HG02884 (cell line): ENCODE results near the gene TOMM7.
"Not testable (repeated sequence)": the region's sequence is repeated elsewhere in the genome, so short reads cannot be mapped to it uniquely, and the experiment has no call there.

Experiments used
- ATAC-seq: cut with Tn5 transposase; IDR thresholded peaks from one replicate; pipeline ENCODE4 v1.9.1; 2021; ENCODE audit warnings: mild to moderate bottlenecking, moderate library complexity; ENCODE audit not compliant: unreplicated experiment

The TOMM7 gene

GRCh38 chr7:22826593-22826992 lies 3.9 kb upstream of the TOMM7 start:
- ATAC-seq, result no peak

DNA sequence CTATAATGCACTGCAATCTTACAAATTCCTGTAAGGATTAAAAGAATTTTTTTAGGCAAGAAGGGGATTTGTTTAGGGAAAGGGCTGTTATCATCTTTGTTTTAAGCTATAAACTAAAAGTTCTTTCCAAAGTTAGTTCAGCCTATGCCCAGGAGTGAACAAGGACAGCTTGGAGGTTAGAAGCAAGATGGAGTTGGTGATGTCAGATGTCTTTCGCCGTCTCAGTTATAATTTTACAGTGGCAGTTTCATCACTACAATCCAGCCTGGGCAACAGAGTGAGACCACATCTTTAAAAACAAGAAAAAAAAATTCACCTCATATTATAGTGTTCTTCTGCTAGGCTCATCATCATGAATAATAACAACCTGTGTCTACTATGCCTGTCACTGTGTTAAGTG lies 2.1 kb upstream of the TOMM7 start:
- no peak for ATAC-seq

DNA sequence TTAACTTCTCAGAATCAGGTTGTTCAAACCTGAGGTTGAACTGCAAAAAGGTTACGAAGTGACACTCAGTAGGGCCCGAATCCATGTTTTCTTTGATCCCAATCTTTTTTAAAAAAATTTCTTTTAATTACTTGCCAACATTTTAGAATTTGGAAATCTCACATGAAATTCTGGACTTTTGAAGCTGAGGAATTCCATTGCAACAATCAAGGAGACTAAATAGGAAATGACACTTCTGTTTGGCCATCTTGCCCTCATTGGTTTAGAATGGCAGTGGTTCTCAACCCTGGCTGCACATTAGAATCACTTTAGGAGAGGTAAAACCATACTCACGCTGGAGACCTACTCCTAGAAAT lies 471 bp upstream of the TOMM7 start:
- ATAC-seq, result no peak

GRCh38 chr7:22821702-22822485 lies 755 bp downstream of the TOMM7 start:
- ATAC-seq, result no peak

GRCh38 chr7:22819476-22819875 lies 3.2 kb downstream of the TOMM7 start:
- no peak for ATAC-seq

- ATAC-seq, result no peak
Observed at GRCh38 chr7:22814261-22815208, 8.1 kb downstream of the TOMM7 start.

DNA sequence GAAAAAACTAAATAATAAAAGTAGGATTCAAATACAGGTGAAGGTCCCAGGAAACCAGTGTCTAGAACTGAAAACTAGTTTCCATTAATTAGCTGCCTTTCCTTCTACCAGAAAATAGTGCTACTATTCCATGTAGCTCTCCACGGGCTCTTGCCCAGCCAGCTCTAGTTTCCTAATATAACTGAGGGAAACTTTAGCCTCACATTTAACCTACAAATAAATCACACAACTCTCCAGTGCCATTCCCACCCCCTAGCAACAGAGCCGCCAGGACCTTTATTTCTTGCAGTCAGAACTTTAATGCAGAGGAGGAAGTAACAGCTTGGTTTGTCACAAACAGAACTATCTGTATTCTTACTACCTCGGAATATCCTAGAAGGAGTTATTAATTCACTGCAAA lies 10.3 kb downstream of the TOMM7 start:
- no peak for ATAC-seq

DNA sequence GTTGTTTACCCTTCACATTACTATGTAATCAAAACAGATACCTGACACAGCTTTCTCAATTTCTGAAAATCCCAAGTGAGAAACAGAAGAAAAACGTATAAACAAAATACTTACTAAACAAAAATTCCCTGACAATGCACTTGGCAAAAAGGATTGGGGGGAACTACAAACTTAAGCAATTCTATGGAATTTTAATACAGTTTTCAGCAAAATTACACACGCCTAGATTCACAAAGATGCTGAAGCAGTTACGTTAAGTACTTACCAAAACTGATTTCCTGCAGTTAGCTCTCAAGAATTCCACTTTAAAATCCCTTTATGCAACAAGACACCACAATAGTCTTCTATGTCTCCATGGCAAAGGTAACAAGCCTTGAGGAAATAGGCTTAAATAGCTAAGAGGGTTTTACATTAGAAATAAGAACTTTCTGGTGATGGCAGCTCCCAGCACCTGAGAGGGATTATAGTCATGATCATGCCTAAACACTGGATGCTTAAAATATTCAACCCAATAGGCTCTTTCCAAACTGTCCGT lies 10.8 kb downstream of the TOMM7 start:
- no peak for ATAC-seq

DNA sequence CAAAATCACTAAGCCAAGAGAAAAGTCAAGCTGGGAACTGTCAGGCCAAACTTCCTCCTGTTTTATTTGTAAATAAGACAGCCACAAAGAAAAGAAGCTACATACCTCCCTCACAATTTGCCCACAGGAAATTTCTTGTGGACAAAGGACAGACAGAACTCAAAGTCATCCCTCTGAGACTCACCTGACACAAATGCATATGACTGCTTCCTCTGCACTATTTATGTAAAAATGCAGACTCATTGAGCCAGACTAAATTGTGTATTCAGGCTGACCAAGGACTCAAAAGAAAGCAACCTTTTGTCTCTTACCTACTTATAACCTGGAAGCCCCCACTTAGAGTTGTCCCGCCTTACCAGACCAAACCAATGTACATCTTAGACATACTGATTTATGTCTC lies 11.8 kb downstream of the TOMM7 start:
- ATAC-seq, result no peak

- no peak for ATAC-seq
Observed at GRCh38 chr7:22809902-22810642, 12.6 kb downstream of the TOMM7 start.

DNA sequence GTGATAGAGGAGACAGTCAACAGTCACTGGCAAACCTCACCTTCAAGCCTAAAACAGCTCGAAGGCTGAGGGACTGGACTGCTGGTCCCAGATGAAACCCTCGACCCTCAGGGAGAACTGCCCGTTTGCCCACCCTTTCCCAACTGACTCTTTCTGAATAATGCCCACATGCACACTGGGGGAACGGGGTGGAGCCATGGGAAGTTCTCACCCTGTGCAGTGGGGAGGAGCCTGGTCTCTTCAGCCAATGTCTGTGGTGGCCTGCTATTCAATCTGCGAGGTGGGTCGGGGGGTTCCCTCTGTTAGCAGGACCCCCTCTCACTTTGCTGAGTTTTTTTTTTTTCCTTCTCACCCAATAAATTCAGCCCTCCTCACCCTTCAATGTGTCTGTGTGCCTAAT lies 14.5 kb downstream of the TOMM7 start:
- no peak for ATAC-seq

- ATAC-seq, result no peak
Observed at GRCh38 chr7:22806752-22807151, 15.9 kb downstream of the TOMM7 start.

- no peak for ATAC-seq
Observed at GRCh38 chr7:22805227-22805626, 17.4 kb downstream of the TOMM7 start.

DNA sequence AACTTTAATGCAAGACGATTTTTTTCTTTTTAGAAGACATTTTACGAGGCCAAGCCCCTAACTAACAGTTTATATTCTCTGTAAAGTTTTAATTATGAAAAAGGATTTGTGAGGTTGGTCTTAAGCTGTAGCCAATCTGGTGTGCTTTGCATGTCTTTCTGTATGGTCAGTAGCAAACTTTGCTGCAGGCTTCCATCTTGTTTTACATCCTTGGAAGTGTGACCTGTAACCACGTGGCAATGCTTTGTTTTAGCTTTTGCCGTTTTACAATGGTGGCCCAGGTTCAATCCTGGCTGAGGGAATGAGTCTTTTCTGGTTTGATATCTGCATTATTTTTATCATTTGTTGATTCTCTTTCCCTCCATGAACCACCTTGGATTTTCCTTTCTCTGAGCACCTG lies 19.8 kb downstream of the TOMM7 start:
- not testable (repeated sequence) for ATAC-seq

GRCh38 chr7:22802426-22802825 lies 20.2 kb downstream of the TOMM7 start:
- no peak for ATAC-seq

GRCh38 chr7:22801912-22802311 lies 20.7 kb downstream of the TOMM7 start:
- no peak for ATAC-seq

GRCh38 chr7:22799633-22800032 lies 23.0 kb downstream of the TOMM7 start:
- no peak for ATAC-seq

- no peak for ATAC-seq
Observed at GRCh38 chr7:22793593-22794462, 28.8 kb downstream of the TOMM7 start.

DNA sequence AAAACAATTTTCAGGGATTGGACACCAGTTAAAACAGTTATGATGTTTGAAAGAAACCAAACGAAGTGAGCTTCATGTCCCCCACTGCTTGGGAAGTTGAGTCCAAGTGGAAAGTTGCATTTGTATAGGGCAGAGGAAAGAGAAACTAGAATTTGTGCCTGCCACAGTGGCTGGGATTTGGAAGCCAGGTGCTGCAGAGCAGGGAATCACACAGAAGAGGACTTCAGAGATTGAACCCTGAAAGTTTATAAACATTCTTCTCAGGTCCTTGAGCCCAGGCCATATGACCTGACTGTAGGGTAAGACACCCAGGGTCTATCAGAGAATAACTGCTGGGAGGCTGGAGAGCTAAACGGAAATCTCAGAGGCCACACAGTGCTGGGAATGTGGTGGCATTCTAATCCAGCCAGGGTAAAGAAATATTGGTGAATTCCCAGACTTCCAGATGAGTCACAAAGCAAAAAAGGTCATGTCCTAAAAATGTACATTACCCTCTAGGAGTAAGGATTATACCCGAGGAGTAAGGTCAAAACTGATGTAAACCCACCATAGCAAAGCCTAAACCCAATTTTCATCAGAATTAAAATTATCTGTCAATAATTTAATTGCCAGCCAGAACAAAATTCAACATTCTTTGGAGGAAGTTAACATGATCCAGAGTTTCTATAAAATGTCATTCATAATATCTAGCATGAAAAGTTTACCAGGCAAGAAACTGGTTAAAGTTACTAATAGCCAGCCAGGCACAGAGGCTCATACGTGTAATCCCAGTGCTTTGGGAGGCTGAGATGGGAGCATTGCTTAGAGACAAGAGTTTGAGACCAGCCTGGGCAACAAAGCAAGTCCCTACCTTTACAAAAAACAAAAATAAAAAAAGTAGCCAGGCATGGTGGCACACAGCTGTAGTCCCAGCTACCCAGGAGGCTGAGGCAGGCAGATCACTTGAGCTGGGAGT lies 31.2 kb downstream of the TOMM7 start:
- ATAC-seq, result no peak
